ENCODE results near the gene PPP2R3B. TPM values are rescaled to one million over a fixed set of nuclear protein-coding genes. Genes with fewer than 3 reads are reported as not detected.

The PPP2R3B gene
- total and polyA plus RNA-seq, 2 of the 13 experiments (the other 11 are each of a cell fraction or from before 2014, with no cell fraction given) = 17.0 to 21.4 TPM

DNA sequence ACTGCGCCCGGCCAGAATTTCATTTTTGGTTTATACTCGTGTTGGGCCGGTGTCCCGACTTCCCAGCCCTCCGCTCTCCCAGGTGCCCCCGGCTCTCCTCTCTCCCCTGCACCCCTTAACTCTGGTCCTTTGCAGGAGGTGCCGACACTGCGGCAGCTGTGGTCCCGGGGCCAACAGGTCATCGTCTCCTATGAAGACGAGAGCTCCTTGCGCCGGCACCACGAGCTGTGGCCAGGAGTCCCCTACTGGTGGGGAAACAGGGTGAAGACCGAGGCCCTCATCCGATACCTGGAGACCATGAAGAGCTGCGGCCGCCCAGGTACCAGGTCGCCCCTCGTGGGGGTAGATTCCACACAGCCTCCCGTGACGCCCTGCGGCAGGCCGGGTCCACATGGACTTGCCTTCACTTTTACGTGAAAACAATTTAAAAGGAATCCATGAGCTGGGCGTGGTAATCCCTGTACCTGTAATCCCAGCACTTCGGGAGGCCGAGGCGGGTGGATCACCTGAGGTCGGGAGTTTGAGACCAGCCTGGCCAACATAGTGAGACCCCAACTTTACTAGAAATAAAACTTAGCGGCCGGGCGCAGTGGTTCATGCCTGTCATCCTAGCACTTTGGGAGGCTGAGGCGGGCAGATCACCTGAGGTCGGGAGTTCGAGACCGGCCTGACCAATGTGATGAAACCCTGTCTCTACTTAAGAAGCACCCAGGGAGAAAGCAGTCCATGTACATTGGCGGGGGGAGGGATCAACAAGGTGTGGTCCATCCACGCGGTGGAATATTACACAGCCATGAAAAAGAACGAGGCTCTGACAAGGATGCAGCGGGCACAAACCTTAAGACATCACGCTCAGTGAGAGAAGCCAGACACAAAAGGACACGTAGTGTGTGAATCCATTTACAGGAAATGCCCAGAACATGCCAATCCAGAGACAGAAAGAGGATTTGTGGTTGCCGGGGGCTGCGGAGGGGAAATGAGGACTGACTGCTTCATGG lies 93.5 kb downstream of the PPP2R3B start:
- H3K9me3 ChIP-seq (ENCODE audit: low read length) = no peaks in the 10 kb centered on the region
- BruUV-seq (replicated peaks) = TSS peak; percentile 59
- in situ Hi-C loops (cut with HindIII; ENCODE audit: extremely low pct_ligation_motif_present, low pct_unique_long_range_greater_than_20kb) = no loop called here
- ATAC-seq = no peak
- intact Hi-C loops (cut with micrococcal nuclease; ENCODE audit: unreplicated experiment) = no loop called here
- no peak overlapping the region for H3K9ac ChIP-seq (ENCODE audit: insufficient read depth, low read depth, low read length)
- POLR2A ChIA-PET = no interaction called here
- no peak for DNase-seq (ENCODE audit: low spot score)
- H3K4me1 ChIP-seq (ENCODE audit: insufficient read depth, low read length) = no peaks in the 10 kb centered on the region
- no peak overlapping the region for H2AFZ ChIP-seq (ENCODE audit: low read length)
- H3K27ac ChIP-seq (ENCODE audit: extremely low read length, insufficient read depth, low read length) = no peak overlapping the region
- TF ChIP-seq RBFOX2 (IDR thresholded peaks at IDR 0.05; ENCODE audit: low read depth, low read length) (peak; percentile 79), RBM22 (optimal IDR thresholded peaks at IDR 0.05; ENCODE audit: low read length) (peak; percentile 89), ZMYM3 (CRISPR knock-in tag; IDR thresholded peaks at IDR 0.05) (peak; percentile 58), ZNF260 (CRISPR knock-in tag; IDR thresholded peaks at IDR 0.05; ENCODE audit: borderline replicate concordance, low read depth) (peak; percentile 41; the same call in 1 of the 2 replicates), AGO2 (optimal IDR thresholded peaks at IDR 0.05; ENCODE audit: low read depth, low read length) (peak; percentile 86), HNRNPL (IDR thresholded peaks at IDR 0.05; ENCODE audit: low read depth, low read length) (0 out of 2 replicates have a peak, but pooled peaks have one; percentile 44), ZNF251 (CRISPR knock-in tag; IDR thresholded peaks at IDR 0.05) (no peak), ZNF121 (CRISPR knock-in tag; IDR thresholded peaks at IDR 0.05) (peak; percentile 75; the same call in 1 of the 2 replicates), HNRNPLL (IDR thresholded peaks at IDR 0.05; ENCODE audit: low read depth, low read length, poor library complexity, severe bottlenecking) (peak; percentile 20), ZNF879 (CRISPR knock-in tag; IDR thresholded peaks at IDR 0.05) (no peak), EHMT2 (IDR thresholded peaks at IDR 0.05; ENCODE audit: borderline replicate concordance, low read depth, low read length) (no peak), SSRP1 (CRISPR knock-in tag; IDR thresholded peaks at IDR 0.05) (0 out of 2 replicates have a peak, but pooled peaks have one; percentile 11)
- TF ChIP-seq, protein P1, sequence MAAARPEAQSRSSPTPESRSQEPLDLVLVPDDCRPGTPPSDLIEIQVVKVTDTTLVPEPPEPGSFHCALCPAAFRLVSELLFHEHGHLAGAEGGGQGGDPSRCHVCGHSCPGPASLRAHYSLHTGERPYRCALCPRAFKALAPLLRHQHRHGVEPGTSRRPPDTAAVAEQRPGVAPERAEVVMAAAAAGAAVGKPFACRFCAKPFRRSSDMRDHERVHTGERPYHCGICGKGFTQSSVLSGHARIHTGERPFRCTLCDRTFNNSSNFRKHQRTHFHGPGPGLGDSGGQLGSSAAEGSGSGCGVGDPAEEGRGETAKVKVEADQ (CRISPR knock-in tag; IDR thresholded peaks at IDR 0.05; ENCODE audit: borderline replicate concordance) = no peak
- WGBS (ENCODE audit: low lambda C conversion rate) = 96% methylated on average over 42 of the region's 47 CpGs
- no peaks in the 10 kb centered on the region for H3K27me3 ChIP-seq (ENCODE audit: control insufficient read depth in 1 of 2, insufficient read depth in 2 of 2, low read length in 2 of 2)
- peaks cover 26 to 58% of the 10 kb centered on the region in 2 experiments for H3K36me3 ChIP-seq (replicated peaks in 1 of 2; ENCODE audit: control insufficient read depth in 1 of 2, insufficient read depth in 2 of 2, low read length in 2 of 2)
- H3K4me2 ChIP-seq (ENCODE audit: low read depth, low read length) = no peak overlapping the region
- H4K20me1 ChIP-seq (ENCODE audit: insufficient read depth, low read length) = peaks cover 33% of the 10 kb centered on the region; the same call in 1 of the 2 replicates
- H3K79me2 ChIP-seq (ENCODE audit: insufficient read depth, low read length) = no peaks in the 10 kb centered on the region
- CTCF ChIA-PET (ENCODE audit: low intra/inter-chr PET ratio, low total read pairs) = no interaction called here
- FAIRE-seq = no peak
- H3K4me3 ChIP-seq (replicated peaks in 1 of 3; ENCODE audit: insufficient read depth in 1 of 3, low read depth in 2 of 3, low read length in 3 of 3) = no peak overlapping the region

Data from HepG2 (cell line).